ENCODE data around the gene TRIM66.
A peak's percentile ranks its signal among the peaks of the same experiment; 100 is the strongest.

Gene TRIM66

GRCh38 chr11:8688414-8689362, 6.2 kb upstream of the TRIM66 start:
- Histone ChIP-seq H3K27ac (peak overlapping the region; percentile 1), H3K27me3 (replicated peaks) (no peaks in the 10 kb centered on the region), H3K4me3 (ENCODE audit: low read depth, low read length) (peak overlapping the region; percentile 64), H3K36me3 (replicated peaks) (peaks cover 52% of the 10 kb centered on the region)
- peak; percentile 30 for TF ChIP-seq CTCF (IDR thresholded peaks at IDR 0.05; ENCODE audit: low read depth, low read length, missing control alignments)
- in situ Hi-C loops (cut with HindIII; ENCODE audit: low pct_ligation_motif_present, low sequenced_read_pairs), result no loop called here
- peak; percentile 91 for DNase-seq

DNA sequence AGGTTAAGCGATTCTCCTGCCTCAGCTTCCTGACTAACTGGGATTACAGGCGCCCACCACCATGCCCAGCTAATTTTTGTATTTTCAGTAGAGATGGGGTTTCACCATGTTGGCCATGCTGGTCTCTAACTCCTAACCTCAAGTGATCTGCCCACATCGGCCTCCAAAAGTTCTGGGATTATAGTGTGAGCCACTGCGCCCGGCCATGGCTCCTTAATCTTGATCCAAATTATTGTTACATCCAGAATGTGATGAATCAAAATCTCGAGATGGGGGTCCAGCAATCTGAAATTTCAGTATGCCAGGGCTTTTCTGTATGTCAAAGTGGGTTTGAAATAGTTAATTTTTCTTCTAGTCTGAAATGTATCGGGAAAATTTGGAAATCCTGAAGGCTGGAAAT, 3.9 kb upstream of the TRIM66 start:
- in situ Hi-C loops (cut with HindIII; ENCODE audit: low pct_ligation_motif_present, low sequenced_read_pairs), result no loop called here
- no peaks in the 10 kb centered on the region for H3K27me3 ChIP-seq (replicated peaks)
- H3K4me3 ChIP-seq (ENCODE audit: low read depth, low read length), result no peak overlapping the region
- H3K36me3 ChIP-seq (replicated peaks), result peaks cover 43% of the 10 kb centered on the region
- no peak overlapping the region for H3K27ac ChIP-seq
- no peak for TF ChIP-seq CTCF (IDR thresholded peaks at IDR 0.05; ENCODE audit: low read depth, low read length, missing control alignments)
- no peak for DNase-seq

DNA sequence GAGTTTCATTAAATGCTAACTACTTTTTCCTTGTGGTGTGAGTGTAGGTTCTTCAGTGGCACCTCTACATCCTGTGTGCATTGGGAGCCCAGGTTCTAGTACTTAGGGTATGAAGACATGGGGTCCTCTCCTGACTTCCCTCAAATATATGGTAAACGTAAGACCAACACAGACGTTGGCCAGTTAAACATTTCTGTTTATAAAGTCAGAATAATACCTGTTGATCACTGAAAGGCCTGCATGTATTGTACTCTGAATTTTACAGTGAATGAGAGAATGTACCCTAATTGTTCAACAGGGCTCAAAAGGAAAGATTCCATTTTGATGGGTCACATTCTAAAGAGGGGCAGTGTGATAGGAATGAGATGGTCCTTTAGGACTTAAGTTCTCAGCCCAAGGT, 3.4 kb upstream of the TRIM66 start:
- no peak overlapping the region for H3K27ac ChIP-seq
- no peak overlapping the region for H3K4me3 ChIP-seq (ENCODE audit: low read depth, low read length)
- no peak for DNase-seq
- in situ Hi-C loops (cut with HindIII; ENCODE audit: low pct_ligation_motif_present, low sequenced_read_pairs), result no loop called here
- peaks cover 43% of the 10 kb centered on the region for H3K36me3 ChIP-seq (replicated peaks)
- H3K27me3 ChIP-seq (replicated peaks), result no peaks in the 10 kb centered on the region
- TF ChIP-seq CTCF (IDR thresholded peaks at IDR 0.05; ENCODE audit: low read depth, low read length, missing control alignments), result no peak

- in situ Hi-C loops (cut with HindIII; ENCODE audit: low pct_ligation_motif_present, low sequenced_read_pairs), result no loop called here
- Histone ChIP-seq H3K27me3 (replicated peaks) (no peaks in the 10 kb centered on the region), H3K4me3 (ENCODE audit: low read depth, low read length) (peak overlapping the region; percentile 96), H3K27ac (no peak overlapping the region), H3K36me3 (replicated peaks) (peaks cover 43% of the 10 kb centered on the region)
- no peak for DNase-seq
- TF ChIP-seq CTCF (IDR thresholded peaks at IDR 0.05; ENCODE audit: low read depth, low read length, missing control alignments), result no peak
These were observed 2.8 kb upstream of the TRIM66 start for GRCh38 chr11:8685306-8685705.

GRCh38 chr11:8684600-8685290, 2.3 kb upstream of the TRIM66 start:
- no peaks in the 10 kb centered on the region for H3K27me3 ChIP-seq (replicated peaks)
- peak overlapping the region; percentile 93 for H3K27ac ChIP-seq
- in situ Hi-C loops (cut with HindIII; ENCODE audit: low pct_ligation_motif_present, low sequenced_read_pairs), result no loop called here
- H3K36me3 ChIP-seq (replicated peaks), result peaks cover 41% of the 10 kb centered on the region
- H3K4me3 ChIP-seq (ENCODE audit: low read depth, low read length), result peak overlapping the region; percentile 96
- TF ChIP-seq CTCF (IDR thresholded peaks at IDR 0.05; ENCODE audit: low read depth, low read length, missing control alignments), result no peak
- DNase-seq, result no peak
